ENCODE results near the gene AGGF1.

GRCh38 chr5:77080905-77081304, 50.7 kb downstream of the AGGF1 start:
- TF ChIP-seq, protein P1, sequence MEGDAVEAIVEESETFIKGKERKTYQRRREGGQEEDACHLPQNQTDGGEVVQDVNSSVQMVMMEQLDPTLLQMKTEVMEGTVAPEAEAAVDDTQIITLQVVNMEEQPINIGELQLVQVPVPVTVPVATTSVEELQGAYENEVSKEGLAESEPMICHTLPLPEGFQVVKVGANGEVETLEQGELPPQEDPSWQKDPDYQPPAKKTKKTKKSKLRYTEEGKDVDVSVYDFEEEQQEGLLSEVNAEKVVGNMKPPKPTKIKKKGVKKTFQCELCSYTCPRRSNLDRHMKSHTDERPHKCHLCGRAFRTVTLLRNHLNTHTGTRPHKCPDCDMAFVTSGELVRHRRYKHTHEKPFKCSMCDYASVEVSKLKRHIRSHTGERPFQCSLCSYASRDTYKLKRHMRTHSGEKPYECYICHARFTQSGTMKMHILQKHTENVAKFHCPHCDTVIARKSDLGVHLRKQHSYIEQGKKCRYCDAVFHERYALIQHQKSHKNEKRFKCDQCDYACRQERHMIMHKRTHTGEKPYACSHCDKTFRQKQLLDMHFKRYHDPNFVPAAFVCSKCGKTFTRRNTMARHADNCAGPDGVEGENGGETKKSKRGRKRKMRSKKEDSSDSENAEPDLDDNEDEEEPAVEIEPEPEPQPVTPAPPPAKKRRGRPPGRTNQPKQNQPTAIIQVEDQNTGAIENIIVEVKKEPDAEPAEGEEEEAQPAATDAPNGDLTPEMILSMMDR (IDR thresholded peaks at IDR 0.05; ENCODE audit: low read depth, low read length), result no peak
- TF ChIP-seq POLR2A (IDR thresholded peaks at IDR 0.05; ENCODE audit: extremely low read depth, insufficient read length), result no peak
- no peak for TF ChIP-seq MAX (IDR thresholded peaks at IDR 0.05; ENCODE audit: low read depth, low read length)
- no peak for TF ChIP-seq MYC (IDR thresholded peaks at IDR 0.05; ENCODE audit: low read depth, low read length)

Measured in NB4 (cell line).